ENCODE measurements around the gene EXOC3L1. TPM values are rescaled to one million over a fixed set of nuclear protein-coding genes. Genes with fewer than 3 reads are reported as not detected.

Gene EXOC3L1
- total and polyA plus RNA-seq, 2 of the 13 experiments (the other 11 are each of a cell fraction or from before 2014, with no cell fraction given): 0.12 TPM; not detected in 1

DNA sequence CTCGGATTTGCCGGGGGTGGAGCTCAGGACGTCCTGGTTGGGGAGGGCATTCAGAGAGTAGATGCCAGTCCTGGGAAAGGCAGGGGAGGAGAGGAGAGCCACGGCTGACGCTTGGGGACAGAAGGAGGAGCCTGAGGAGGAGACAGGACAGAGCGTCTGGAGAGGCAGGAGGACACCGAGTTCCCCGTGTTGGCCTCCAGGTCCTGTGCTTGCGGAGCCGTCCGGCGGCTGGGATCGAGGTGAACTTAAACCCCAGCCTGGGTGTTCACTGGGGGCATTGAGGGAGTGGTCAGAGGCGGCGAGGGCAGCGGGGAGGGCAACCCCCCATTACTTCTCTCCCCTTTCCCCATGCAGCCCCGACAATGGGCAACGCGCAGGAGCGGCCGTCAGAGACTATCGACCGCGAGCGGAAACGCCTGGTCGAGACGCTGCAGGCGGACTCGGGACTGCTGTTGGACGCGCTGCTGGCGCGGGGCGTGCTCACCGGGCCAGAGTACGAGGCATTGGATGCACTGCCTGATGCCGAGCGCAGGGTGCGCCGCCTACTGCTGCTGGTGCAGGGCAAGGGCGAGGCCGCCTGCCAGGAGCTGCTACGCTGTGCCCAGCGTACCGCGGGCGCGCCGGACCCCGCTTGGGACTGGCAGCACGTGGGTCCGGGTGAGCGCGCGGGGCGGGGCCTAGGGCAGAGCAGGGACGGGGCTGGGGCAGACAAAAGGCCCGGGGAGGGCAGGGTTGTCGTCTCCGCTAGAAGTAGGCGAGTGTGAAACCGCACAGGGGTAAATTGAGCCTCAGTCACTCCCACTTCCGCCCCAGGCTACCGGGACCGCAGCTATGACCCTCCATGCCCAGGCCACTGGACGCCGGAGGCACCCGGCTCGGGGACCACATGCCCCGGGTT, 15.9 kb downstream of the EXOC3L1 start (continued):
- TF ChIP-seq ZSCAN31 (CRISPR knock-in tag; IDR thresholded peaks at IDR 0.05; ENCODE audit: low read depth): peak; percentile 96
- TF ChIP-seq ZNF337 (CRISPR knock-in tag; IDR thresholded peaks at IDR 0.05; ENCODE audit: borderline replicate concordance, low read depth): peak; percentile 84; the same call in 1 of the 2 replicates
- TF ChIP-seq SPEN (CRISPR knock-in tag; IDR thresholded peaks at IDR 0.05; ENCODE audit: low read depth): peak; percentile 93
- peak; percentile 83 for TF ChIP-seq PTBP1 (IDR thresholded peaks at IDR 0.05; ENCODE audit: low read depth, low read length, poor library complexity, severe bottlenecking)
- TF ChIP-seq ZNF816 (CRISPR knock-in tag; IDR thresholded peaks at IDR 0.05; ENCODE audit: borderline replicate concordance): peak; percentile 29; the same call in 1 of the 2 replicates
- TF ChIP-seq ZFP41 (CRISPR knock-in tag; IDR thresholded peaks at IDR 0.05; ENCODE audit: borderline replicate concordance): peak; percentile 97
- TF ChIP-seq ZNF496 (CRISPR knock-in tag; IDR thresholded peaks at IDR 0.05; ENCODE audit: insufficient replicate concordance): no peak
- TF ChIP-seq JUND (CRISPR knock-in tag; IDR thresholded peaks at IDR 0.05): peak; percentile 29; the same call in 1 of the 2 replicates
- TF ChIP-seq AHDC1 (CRISPR knock-in tag; IDR thresholded peaks at IDR 0.05; ENCODE audit: borderline replicate concordance): peak; percentile 71
- TF ChIP-seq ZNF670 (CRISPR knock-in tag; IDR thresholded peaks at IDR 0.05; ENCODE audit: borderline replicate concordance): peak; percentile 83; the same call in 1 of the 2 replicates
- peak; percentile 76 for TF ChIP-seq ATF2 (CRISPR knock-in tag; IDR thresholded peaks at IDR 0.05)
- TF ChIP-seq MATR3 (CRISPR knock-in tag; IDR thresholded peaks at IDR 0.05): no peak
- TF ChIP-seq TOPORS (CRISPR knock-in tag; IDR thresholded peaks at IDR 0.05): peak; percentile 98
- peak; percentile 66; the same call in 1 of the 2 replicates for TF ChIP-seq ZNF614 (CRISPR knock-in tag; IDR thresholded peaks at IDR 0.05; ENCODE audit: borderline replicate concordance)
- TF ChIP-seq POLR2G (IDR thresholded peaks at IDR 0.05; ENCODE audit: low read depth, low read length): peak; percentile 83
- peak; percentile 98 for TF ChIP-seq AKAP8 (CRISPR knock-in tag; IDR thresholded peaks at IDR 0.05)
- TF ChIP-seq ZNF317 (CRISPR knock-in tag; IDR thresholded peaks at IDR 0.05): no peak
- no peak for TF ChIP-seq TRIM22 (IDR thresholded peaks at IDR 0.05)

Measured in HepG2 (cell line).